ENCODE results near the gene FAM185A.
"Not testable (repeated sequence)": the region's sequence is repeated elsewhere in the genome, so short reads cannot be mapped to it uniquely, and the experiment has no call there.

DNA sequence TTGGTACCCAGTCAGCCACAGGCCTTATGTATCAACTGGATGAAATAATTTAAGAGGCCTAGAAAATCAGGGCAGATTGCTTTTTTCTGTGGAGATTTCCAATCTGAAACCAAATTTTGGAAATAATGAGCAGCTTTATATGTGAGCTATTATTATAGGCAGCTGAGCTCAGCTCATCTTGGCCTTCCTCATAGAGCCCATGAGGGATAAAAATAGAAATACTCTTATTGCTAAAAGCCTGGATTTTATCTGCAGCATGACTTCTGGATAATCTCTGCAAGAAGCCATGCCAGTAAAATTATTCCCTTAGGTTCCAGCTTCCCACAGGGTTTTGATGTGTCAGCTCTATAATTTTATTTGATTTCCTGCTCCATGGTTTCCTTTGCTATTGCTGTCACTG is 43.0 kb downstream of the FAM185A start:
- TF ChIP-seq, protein P1, sequence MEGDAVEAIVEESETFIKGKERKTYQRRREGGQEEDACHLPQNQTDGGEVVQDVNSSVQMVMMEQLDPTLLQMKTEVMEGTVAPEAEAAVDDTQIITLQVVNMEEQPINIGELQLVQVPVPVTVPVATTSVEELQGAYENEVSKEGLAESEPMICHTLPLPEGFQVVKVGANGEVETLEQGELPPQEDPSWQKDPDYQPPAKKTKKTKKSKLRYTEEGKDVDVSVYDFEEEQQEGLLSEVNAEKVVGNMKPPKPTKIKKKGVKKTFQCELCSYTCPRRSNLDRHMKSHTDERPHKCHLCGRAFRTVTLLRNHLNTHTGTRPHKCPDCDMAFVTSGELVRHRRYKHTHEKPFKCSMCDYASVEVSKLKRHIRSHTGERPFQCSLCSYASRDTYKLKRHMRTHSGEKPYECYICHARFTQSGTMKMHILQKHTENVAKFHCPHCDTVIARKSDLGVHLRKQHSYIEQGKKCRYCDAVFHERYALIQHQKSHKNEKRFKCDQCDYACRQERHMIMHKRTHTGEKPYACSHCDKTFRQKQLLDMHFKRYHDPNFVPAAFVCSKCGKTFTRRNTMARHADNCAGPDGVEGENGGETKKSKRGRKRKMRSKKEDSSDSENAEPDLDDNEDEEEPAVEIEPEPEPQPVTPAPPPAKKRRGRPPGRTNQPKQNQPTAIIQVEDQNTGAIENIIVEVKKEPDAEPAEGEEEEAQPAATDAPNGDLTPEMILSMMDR (IDR thresholded peaks at IDR 0.05) = not testable (repeated sequence)
- not testable (repeated sequence) for TF ChIP-seq POLR2A (IDR thresholded peaks at IDR 0.05)
